ENCODE measurements around the gene KIF14.

The KIF14 gene

DNA sequence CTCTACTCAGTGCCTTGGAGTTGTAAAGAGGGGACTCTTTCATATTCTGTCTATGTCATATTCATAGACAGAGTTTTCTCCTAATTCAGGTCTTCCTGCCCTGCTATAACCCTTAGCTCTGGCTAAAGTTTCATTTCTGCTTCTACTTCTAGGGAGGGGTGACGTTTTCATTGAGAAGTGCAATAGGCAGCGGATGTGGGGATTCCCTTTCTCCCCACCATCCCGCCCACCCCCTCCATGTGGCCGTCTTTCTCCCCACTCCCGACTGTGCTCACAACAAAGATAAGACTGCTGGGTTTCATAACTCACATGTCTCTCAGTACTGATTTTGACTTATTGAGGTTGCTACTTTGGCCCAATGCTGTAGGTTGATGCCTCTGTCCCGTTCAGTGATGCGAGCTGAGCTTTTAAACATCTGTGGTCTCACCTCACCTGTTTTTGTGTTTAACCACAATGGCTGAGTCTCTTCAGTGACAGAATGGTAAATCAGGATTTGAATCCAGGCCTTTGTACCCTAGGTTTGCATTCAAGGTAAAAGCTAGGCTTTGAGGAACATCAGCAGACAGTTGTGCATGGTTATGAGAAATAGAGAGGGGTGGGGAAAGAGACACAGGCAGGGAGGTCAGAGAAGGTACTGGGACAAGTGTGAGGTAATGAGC lies 7.8 kb upstream of the KIF14 start:
- no peaks in the 10 kb centered on the region for H3K9me3 Mint-ChIP-seq
- no peaks in the 10 kb centered on the region for H3K27me3 Mint-ChIP-seq (ENCODE audit: low read depth)
- TF ChIP-seq, protein P1, sequence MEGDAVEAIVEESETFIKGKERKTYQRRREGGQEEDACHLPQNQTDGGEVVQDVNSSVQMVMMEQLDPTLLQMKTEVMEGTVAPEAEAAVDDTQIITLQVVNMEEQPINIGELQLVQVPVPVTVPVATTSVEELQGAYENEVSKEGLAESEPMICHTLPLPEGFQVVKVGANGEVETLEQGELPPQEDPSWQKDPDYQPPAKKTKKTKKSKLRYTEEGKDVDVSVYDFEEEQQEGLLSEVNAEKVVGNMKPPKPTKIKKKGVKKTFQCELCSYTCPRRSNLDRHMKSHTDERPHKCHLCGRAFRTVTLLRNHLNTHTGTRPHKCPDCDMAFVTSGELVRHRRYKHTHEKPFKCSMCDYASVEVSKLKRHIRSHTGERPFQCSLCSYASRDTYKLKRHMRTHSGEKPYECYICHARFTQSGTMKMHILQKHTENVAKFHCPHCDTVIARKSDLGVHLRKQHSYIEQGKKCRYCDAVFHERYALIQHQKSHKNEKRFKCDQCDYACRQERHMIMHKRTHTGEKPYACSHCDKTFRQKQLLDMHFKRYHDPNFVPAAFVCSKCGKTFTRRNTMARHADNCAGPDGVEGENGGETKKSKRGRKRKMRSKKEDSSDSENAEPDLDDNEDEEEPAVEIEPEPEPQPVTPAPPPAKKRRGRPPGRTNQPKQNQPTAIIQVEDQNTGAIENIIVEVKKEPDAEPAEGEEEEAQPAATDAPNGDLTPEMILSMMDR (IDR thresholded peaks at IDR 0.05; ENCODE audit: unreplicated experiment in 3 of 3): no peak
- H3K4me1 Mint-ChIP-seq: no peaks in the 10 kb centered on the region
- H3K27ac Mint-ChIP-seq: no peak overlapping the region
- H3K36me3 Mint-ChIP-seq (ENCODE audit: low read depth): no peaks in the 10 kb centered on the region
- no peak overlapping the region for H3K4me3 Mint-ChIP-seq

DNA sequence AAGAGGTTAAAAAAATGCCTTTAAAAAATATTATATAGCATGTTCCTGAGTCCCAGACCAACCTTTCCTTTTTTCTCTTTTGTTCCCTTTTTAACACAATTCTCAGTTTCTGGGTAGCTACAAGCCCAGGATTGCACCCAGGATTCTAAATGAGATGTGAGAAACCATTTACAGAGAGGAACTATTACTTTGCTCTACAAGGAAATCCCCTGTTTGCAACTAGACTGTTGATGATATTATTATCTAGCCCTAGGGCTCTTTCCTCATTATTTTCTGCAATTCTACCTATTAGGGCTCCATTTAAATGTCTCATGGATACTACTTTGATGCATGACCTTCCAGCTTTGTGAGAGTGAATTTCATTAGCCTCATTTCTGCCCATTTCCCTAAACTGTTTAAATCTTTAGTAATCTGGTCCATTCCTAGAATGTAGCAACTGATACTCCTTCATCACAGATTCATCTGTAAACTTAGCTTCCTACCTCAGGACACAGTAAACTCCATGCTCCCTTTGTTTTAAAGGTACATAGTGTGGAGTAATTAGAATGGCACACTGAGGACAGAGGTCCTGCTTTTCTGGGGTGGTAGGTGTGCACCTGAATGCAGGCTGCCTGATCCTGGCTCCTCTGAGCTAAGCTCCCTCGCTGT lies 7.1 kb upstream of the KIF14 start:
- Mint-ChIP-seq H3K9me3 (no peaks in the 10 kb centered on the region), H3K4me1 (no peaks in the 10 kb centered on the region), H3K4me3 (no peak overlapping the region), H3K27ac (no peak overlapping the region), H3K36me3 (ENCODE audit: low read depth) (no peaks in the 10 kb centered on the region), H3K27me3 (ENCODE audit: low read depth) (no peaks in the 10 kb centered on the region)
- TF ChIP-seq, protein P1 (IDR thresholded peaks at IDR 0.05; ENCODE audit: unreplicated experiment in 3 of 3): no peak

DNA sequence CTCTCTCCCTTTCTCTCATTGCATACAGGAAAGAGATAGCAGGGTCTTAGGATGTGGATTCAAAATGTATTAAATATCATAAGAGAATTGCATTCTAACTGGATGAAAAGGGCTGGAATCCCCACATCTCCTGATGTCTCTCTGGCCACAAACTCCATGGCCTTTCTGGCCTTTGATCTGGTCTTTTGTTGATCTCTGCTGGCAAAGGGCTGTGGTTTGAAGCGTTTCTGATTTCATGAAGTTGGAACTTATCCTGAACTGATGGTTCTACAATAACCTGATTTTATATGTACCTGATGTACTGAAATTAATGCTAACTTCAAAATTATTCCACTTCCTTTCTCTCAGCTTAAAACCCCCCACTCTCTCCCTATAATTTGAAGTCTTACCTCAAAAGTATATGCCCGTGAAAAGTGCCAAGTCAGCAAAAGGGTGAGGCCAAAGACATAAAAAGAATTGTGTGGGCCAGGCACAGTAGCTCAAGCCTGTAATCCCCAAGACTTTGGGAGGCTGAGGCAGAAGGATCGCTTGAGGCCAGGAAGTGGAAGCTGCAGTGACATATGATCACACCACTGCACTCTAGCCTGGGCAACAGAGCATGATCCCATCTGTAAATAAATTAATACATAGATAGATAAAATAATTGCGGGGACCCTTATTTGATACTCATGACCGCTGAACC lies 6.4 kb upstream of the KIF14 start:
- TF ChIP-seq, protein P1 (IDR thresholded peaks at IDR 0.05; ENCODE audit: unreplicated experiment in 3 of 3): no peak
- Mint-ChIP-seq H3K9me3 (no peaks in the 10 kb centered on the region), H3K4me3 (no peak overlapping the region), H3K27me3 (ENCODE audit: low read depth) (no peaks in the 10 kb centered on the region), H3K27ac (no peak overlapping the region), H3K36me3 (ENCODE audit: low read depth) (no peaks in the 10 kb centered on the region), H3K4me1 (no peaks in the 10 kb centered on the region)

DNA sequence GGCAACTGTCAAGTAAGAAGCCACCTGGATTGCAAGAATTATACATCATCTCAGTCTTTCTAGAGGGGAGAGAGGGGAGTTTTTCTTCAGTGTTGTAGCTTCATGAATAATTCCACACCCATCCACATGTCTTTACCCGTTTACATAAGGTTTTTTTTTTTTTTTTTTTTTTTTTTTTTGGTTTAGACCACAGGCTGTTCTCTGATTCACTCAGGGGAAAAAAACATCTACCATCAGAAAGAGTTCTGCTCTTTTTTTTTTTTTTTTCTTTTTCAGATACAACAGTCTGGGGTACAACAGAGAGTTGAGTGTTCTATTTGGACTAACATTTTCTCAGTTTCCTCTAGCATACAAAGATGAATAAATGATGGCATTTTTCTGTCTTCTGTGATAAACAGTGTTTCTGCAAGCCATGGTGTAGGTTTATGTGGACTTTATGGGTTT lies 4.9 kb upstream of the KIF14 start:
- TF ChIP-seq, protein P1 (IDR thresholded peaks at IDR 0.05; ENCODE audit: unreplicated experiment in 3 of 3): no peak
- H3K4me3 Mint-ChIP-seq: no peak overlapping the region

DNA sequence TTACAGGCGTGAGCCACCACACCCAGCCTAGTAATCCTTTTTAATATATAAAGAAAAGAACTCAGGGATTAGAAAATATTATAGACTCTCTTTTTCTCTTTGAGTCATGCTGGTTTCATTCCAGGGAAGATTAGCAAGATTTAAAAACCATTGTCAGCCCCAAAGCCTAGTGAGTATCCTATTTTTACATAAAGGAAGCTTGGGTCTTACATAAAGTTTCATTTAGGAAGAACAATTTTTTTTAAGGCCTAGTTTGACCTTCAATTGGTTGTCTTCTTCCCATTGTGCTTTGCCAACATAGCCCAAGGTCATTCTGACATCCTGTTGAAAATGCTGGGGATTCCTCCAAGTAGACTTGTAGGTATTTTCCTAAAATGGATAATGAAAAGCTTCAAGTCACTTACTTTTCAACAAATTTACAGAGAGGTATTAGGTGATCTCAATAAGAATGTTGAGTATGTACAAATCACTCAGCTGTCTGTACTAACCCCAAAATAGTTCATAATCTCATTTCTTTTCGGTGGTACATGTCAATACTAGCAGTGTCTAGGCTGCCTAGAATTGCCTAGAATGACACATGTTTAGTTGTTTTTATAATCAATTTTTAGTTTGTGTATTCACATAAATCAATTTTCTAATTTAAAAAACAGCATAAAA lies 4.3 kb upstream of the KIF14 start:
- no peaks in the 10 kb centered on the region for H3K36me3 Mint-ChIP-seq (ENCODE audit: low read depth)
- no peaks in the 10 kb centered on the region for H3K27me3 Mint-ChIP-seq (ENCODE audit: low read depth)
- no peak overlapping the region for H3K27ac Mint-ChIP-seq
- H3K4me1 Mint-ChIP-seq: peaks cover 4% of the 10 kb centered on the region
- H3K9me3 Mint-ChIP-seq: no peaks in the 10 kb centered on the region
- TF ChIP-seq, protein P1 (IDR thresholded peaks at IDR 0.05; ENCODE audit: unreplicated experiment in 3 of 3): no peak
- H3K4me3 Mint-ChIP-seq: no peak overlapping the region

More for the DNA sequence above, 4.9 kb upstream of the KIF14 start:
- H3K27me3 Mint-ChIP-seq (ENCODE audit: low read depth): no peaks in the 10 kb centered on the region
- H3K27ac Mint-ChIP-seq: no peak overlapping the region
- H3K36me3 Mint-ChIP-seq (ENCODE audit: low read depth): no peaks in the 10 kb centered on the region
- no peaks in the 10 kb centered on the region for H3K9me3 Mint-ChIP-seq
- no peaks in the 10 kb centered on the region for H3K4me1 Mint-ChIP-seq

Data from nephron (organoid).